ENCODE data around the gene CLEC2A. TPM values are rescaled to one million over a fixed set of nuclear protein-coding genes. Genes with fewer than 3 reads are reported as not detected.
A peak's percentile ranks its signal among the peaks of the same experiment; 100 is the strongest.

CLEC2A gene
- polyA plus RNA-seq, 1 donor from 2014 or later = not detected

DNA sequence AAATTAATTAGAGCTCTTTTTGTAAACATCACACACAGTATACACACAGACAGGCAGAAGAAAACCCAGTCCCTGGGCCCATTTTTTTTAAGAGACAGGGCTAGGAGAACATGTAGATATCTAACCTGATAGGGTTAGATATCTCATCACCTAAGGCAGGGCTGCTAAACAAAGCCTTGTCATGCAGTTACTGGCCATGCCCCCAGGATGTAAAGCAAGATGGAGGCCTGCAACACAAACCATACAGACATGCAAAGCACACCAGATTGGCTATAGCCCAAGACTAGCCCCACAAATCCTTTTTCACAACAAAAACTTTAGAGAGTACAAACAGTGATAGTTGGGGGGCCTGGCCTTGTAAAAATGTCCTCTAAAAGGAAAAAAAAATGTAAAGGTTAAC is 20.5 kb downstream of the CLEC2A start (continued):
- TF ChIP-seq, protein P1, sequence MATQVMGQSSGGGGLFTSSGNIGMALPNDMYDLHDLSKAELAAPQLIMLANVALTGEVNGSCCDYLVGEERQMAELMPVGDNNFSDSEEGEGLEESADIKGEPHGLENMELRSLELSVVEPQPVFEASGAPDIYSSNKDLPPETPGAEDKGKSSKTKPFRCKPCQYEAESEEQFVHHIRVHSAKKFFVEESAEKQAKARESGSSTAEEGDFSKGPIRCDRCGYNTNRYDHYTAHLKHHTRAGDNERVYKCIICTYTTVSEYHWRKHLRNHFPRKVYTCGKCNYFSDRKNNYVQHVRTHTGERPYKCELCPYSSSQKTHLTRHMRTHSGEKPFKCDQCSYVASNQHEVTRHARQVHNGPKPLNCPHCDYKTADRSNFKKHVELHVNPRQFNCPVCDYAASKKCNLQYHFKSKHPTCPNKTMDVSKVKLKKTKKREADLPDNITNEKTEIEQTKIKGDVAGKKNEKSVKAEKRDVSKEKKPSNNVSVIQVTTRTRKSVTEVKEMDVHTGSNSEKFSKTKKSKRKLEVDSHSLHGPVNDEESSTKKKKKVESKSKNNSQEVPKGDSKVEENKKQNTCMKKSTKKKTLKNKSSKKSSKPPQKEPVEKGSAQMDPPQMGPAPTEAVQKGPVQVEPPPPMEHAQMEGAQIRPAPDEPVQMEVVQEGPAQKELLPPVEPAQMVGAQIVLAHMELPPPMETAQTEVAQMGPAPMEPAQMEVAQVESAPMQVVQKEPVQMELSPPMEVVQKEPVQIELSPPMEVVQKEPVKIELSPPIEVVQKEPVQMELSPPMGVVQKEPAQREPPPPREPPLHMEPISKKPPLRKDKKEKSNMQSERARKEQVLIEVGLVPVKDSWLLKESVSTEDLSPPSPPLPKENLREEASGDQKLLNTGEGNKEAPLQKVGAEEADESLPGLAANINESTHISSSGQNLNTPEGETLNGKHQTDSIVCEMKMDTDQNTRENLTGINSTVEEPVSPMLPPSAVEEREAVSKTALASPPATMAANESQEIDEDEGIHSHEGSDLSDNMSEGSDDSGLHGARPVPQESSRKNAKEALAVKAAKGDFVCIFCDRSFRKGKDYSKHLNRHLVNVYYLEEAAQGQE (IDR thresholded peaks at IDR 0.05; ENCODE audit: borderline replicate concordance) = no peak

DNA sequence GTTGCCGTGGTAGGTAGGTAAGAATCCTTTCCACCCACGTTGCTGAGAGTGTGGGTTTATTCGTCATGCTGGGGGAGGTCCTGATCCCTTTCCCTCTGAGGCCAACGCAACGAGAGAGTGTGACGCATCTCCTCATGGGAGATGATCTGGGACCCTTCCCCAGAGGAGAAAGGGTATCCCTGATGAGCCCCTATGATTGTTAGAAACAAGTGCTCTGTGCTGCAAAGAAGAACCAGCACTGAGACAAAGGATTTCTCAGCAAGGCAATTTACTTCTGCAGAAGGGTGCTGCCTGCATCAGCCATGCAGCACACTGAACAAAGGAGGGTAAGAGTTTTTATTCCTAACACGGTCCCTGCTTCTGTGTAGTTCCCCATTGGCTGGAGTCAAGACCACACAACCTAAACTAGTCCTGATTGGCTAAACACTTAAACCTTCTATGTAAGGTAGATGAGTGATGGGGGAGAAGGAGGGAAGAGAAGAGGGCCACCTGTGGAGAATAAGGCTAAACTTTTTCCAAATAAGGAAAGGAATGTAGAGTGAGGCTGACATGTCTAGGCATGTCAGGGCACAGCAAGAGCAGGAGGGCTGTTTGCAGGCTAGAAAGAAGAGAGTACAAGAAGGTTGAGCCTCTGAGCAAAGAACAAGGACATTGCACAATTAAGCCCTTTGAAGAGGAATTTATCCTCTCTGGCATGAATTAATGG is 21.3 kb downstream of the CLEC2A start:
- Histone ChIP-seq H3F3A (ENCODE audit: insufficient read depth, low read length, poor library complexity, severe bottlenecking) (no peaks in the 10 kb centered on the region), H3K27me3 (ENCODE audit: insufficient read depth, low read depth, low read length) (no peaks in the 10 kb centered on the region), H3K9me2 (ENCODE audit: insufficient read depth, low read length) (no peaks in the 10 kb centered on the region), H3K9me3 (ENCODE audit: low read length) (no peaks in the 10 kb centered on the region), H4K20me1 (ENCODE audit: insufficient read depth) (no peaks in the 10 kb centered on the region), H3K4me3 (ENCODE audit: low read length) (peak overlapping the region; percentile 63), H3K79me2 (replicated peaks; ENCODE audit: insufficient read depth, low read length) (peaks cover 5% of the 10 kb centered on the region), H3K4me2 (ENCODE audit: low read length) (peak overlapping the region; percentile 16), H2AFZ (ENCODE audit: low read depth, low read length) (no peak overlapping the region), H3K9ac (ENCODE audit: low read length) (peak overlapping the region; percentile 68), H3K36me3 (ENCODE audit: insufficient read depth, low read length) (no peaks in the 10 kb centered on the region), H3K27ac (ENCODE audit: low read length) (peak overlapping the region; percentile 85)
- TF ChIP-seq TAF1 (IDR thresholded peaks at IDR 0.05; ENCODE audit: low read depth) (peak; percentile 50), MXI1 (conservative IDR thresholded peaks at IDR 0.05; ENCODE audit: poor library complexity, severe bottlenecking) (peak; percentile 33), EP300 (conservative IDR thresholded peaks at IDR 0.05; ENCODE audit: poor library complexity, severe bottlenecking) (no peak), POLR2AphosphoS5 (IDR thresholded peaks at IDR 0.05) (peak; percentile 90), EZH2 (IDR thresholded peaks at IDR 0.05; ENCODE audit: borderline replicate concordance, insufficient read depth, low read length, poor library complexity, severe bottlenecking) (no peak)
- TF ChIP-seq, protein P1 (IDR thresholded peaks at IDR 0.05; ENCODE audit: borderline replicate concordance) = peak; percentile 83

DNA sequence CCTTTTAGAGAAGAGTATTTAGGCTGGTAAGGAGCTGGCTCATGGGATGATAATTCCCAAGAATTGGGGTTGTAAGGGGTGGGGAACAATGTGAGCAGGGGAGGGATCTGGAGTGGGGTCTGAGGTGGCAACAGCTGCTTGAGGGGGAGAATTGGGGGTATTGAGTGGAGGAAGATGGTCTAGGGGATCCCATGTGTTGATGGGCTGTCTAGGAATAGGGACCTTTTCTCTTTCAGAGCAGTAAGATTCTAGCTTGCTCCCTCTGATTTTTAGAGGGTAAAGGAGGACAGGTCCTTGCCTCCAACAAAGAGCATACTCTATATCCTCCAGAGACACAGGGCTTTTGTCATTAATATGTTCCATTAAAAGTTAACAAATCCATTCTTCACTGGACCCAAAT is 22.4 kb downstream of the CLEC2A start:
- peak overlapping the region; percentile 85 for H3K27ac ChIP-seq (ENCODE audit: low read length)
- H3K36me3 ChIP-seq (ENCODE audit: insufficient read depth, low read length) = no peaks in the 10 kb centered on the region
- peak overlapping the region; percentile 68 for H3K9ac ChIP-seq (ENCODE audit: low read length)
- TF ChIP-seq, protein P1 (IDR thresholded peaks at IDR 0.05; ENCODE audit: borderline replicate concordance) = no peak
- TF ChIP-seq EZH2 (IDR thresholded peaks at IDR 0.05; ENCODE audit: borderline replicate concordance, insufficient read depth, low read length, poor library complexity, severe bottlenecking) = no peak
- no peak for TF ChIP-seq TAF1 (IDR thresholded peaks at IDR 0.05; ENCODE audit: low read depth)
- TF ChIP-seq, protein P2, sequence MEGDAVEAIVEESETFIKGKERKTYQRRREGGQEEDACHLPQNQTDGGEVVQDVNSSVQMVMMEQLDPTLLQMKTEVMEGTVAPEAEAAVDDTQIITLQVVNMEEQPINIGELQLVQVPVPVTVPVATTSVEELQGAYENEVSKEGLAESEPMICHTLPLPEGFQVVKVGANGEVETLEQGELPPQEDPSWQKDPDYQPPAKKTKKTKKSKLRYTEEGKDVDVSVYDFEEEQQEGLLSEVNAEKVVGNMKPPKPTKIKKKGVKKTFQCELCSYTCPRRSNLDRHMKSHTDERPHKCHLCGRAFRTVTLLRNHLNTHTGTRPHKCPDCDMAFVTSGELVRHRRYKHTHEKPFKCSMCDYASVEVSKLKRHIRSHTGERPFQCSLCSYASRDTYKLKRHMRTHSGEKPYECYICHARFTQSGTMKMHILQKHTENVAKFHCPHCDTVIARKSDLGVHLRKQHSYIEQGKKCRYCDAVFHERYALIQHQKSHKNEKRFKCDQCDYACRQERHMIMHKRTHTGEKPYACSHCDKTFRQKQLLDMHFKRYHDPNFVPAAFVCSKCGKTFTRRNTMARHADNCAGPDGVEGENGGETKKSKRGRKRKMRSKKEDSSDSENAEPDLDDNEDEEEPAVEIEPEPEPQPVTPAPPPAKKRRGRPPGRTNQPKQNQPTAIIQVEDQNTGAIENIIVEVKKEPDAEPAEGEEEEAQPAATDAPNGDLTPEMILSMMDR (IDR thresholded peaks at IDR 0.05; ENCODE audit: poor library complexity, severe bottlenecking) = no peak
- TF ChIP-seq MXI1 (conservative IDR thresholded peaks at IDR 0.05; ENCODE audit: poor library complexity, severe bottlenecking) = no peak
- no peak for TF ChIP-seq RAD21 (conservative IDR thresholded peaks at IDR 0.05)
- no peak for TF ChIP-seq EP300 (conservative IDR thresholded peaks at IDR 0.05; ENCODE audit: poor library complexity, severe bottlenecking)
- TF ChIP-seq SMC3 (conservative IDR thresholded peaks at IDR 0.05; ENCODE audit: poor library complexity) = no peak
- TF ChIP-seq POLR2AphosphoS5 (IDR thresholded peaks at IDR 0.05) = no peak
- H3K4me3 ChIP-seq (ENCODE audit: low read length) = peak overlapping the region; percentile 63
- H3K9me3 ChIP-seq (ENCODE audit: low read length) = no peaks in the 10 kb centered on the region
- H3K9me2 ChIP-seq (ENCODE audit: insufficient read depth, low read length) = no peaks in the 10 kb centered on the region
- H3F3A ChIP-seq (ENCODE audit: insufficient read depth, low read length, poor library complexity, severe bottlenecking) = no peaks in the 10 kb centered on the region
- H3K79me2 ChIP-seq (replicated peaks; ENCODE audit: insufficient read depth, low read length) = peaks cover 5% of the 10 kb centered on the region
- no peak overlapping the region for H2AFZ ChIP-seq (ENCODE audit: low read depth, low read length)
- H4K20me1 ChIP-seq (ENCODE audit: insufficient read depth) = no peaks in the 10 kb centered on the region
- H3K27me3 ChIP-seq (ENCODE audit: insufficient read depth, low read depth, low read length) = no peaks in the 10 kb centered on the region
- H3K4me2 ChIP-seq (ENCODE audit: low read length) = no peak overlapping the region

Data from neural cell (in vitro differentiated cells).